Hepatocyte (in vitro differentiated cells): ENCODE results near the gene TPK1. TPM values are rescaled to one million over a fixed set of nuclear protein-coding genes. Genes with fewer than 3 reads are reported as not detected.

Source experiments
- DNase-seq: peaks from one replicate; pipeline ENCODE4 v3.0.0-alpha.2; 2016; ENCODE audit warnings: low spot score
- H2AFZ ChIP-seq: fragments of 200-600 bp; sonication (generic); 2 replicates; pipeline ENCODE4 v1.6.0; 2016; ENCODE audit warnings: antibody characterized with exemption, mild to moderate bottlenecking
- H3K27ac ChIP-seq: fragments of 200-600 bp; sonication (generic); 2 replicates; pipeline ENCODE4 v1.5.1; 2016; ENCODE audit warnings: mild to moderate bottlenecking
- H3K27me3 ChIP-seq: fragments of 200-600 bp; sonication (generic); 2 replicates; pipeline ENCODE4 v1.6.1; 2016
- H3K36me3 ChIP-seq: fragments of 200-600 bp; sonication (generic); replicated peaks from 2 replicates; pipeline ENCODE4 v1.5.1; 2016; ENCODE audit warnings: low read depth; ENCODE audit not compliant: insufficient read depth
- H3K4me1 ChIP-seq: fragments of 200-600 bp; sonication (generic); 2 replicates; pipeline ENCODE4 v1.5.1; 2016; ENCODE audit warnings: mild to moderate bottlenecking, moderate library complexity; ENCODE audit not compliant: insufficient read depth
- H3K4me2 ChIP-seq: fragments of 200-600 bp; sonication (generic); 2 replicates; pipeline ENCODE4 v1.6.0; 2016
- H3K4me3 ChIP-seq: fragments of 200-600 bp; sonication (generic); 2 replicates; pipeline ENCODE4 v1.5.1; 2016; ENCODE audit warnings: mild to moderate bottlenecking
- H3K79me2 ChIP-seq: fragments of 200-600 bp; sonication (generic); 2 replicates; pipeline ENCODE4 v1.6.0; 2017; ENCODE audit warnings: mild to moderate bottlenecking
- H3K9me2 ChIP-seq: fragments of 200-600 bp; sonication (generic); replicated peaks from 2 replicates; pipeline ENCODE4 v1.6.0; 2017; ENCODE audit warnings: mild to moderate bottlenecking; ENCODE audit not compliant: insufficient read depth
- H3K9me3 ChIP-seq: fragments of 200-600 bp; sonication (generic); 2 replicates; pipeline ENCODE4 v1.5.1; 2016; ENCODE audit warnings: low read depth, mild to moderate bottlenecking
- H4K20me1 ChIP-seq: fragments of 200-600 bp; sonication (generic); 2 replicates; pipeline ENCODE4 v1.6.0; 2016; ENCODE audit warnings: mild to moderate bottlenecking; ENCODE audit not compliant: insufficient read depth, poor library complexity, severe bottlenecking
- EZH2 ChIP-seq: fragments of 200-600 bp; sonication (generic); IDR thresholded peaks from 2 replicates; pipeline ENCODE4 v1.6.1; 2016; ENCODE audit warnings: antibody characterized with exemption, mild to moderate bottlenecking, borderline replicate concordance
- EZH2phosphoT487 ChIP-seq: fragments of 200-600 bp; sonication (generic); IDR thresholded peaks from one replicate; pipeline ENCODE4 v1.6.1; 2018; ENCODE audit warnings: antibody characterized with exemption, mild to moderate bottlenecking, low read depth, moderate library complexity; ENCODE audit not compliant: unreplicated experiment, severe bottlenecking
- WGBS: methylation state at CpG from one replicate; pipeline ENCODE4 v1.1.6; 2016; ENCODE audit warnings: low lambda C conversion rate; ENCODE audit errors: missing lambda C conversion rate; 5-methylcytosine and 5-hydroxymethylcytosine counted together
- polyA plus RNA-seq: library from polyadenylated mRNA; unstranded; fragments of >200 nt; fragmentation: Nextera tagmentation; extraction: Ambion mirVana; gene quantifications from 2 replicates; pipeline ENCODE4 v1.2.1, GENCODE V29; 2016
- total RNA-seq: library from RNA; depleted of rRNA; stranded (reverse); fragments of >200 nt; gene quantifications from 2 replicates; pipeline ENCODE4 v1.2.3, GENCODE V29; 2014
- TF ChIP-seq, protein P1 (sequence below): fragments of 200-600 bp; sonication (generic); IDR thresholded peaks from 2 replicates; pipeline ENCODE4 v1.5.1; 2016; ENCODE audit warnings: antibody characterized with exemption, mild to moderate bottlenecking; ENCODE audit not compliant: poor library complexity

TPK1 gene
- total and polyA plus RNA-seq, 2 experiments from 2014 or later, result 8.7 to 9.7 TPM

- Histone ChIP-seq H3K9me2 (no peaks in the 10 kb centered on the region), H4K20me1 (no peaks in the 10 kb centered on the region), H3K79me2 (no peaks in the 10 kb centered on the region), H3K27ac (no peak overlapping the region), H3K9me3 (no peaks in the 10 kb centered on the region), H3K27me3 (no peaks in the 10 kb centered on the region), H3K36me3 (no peaks in the 10 kb centered on the region), H2AFZ (no peak overlapping the region), H3K4me3 (no peak overlapping the region), H3K4me1 (no peaks in the 10 kb centered on the region), H3K4me2 (no peak overlapping the region)
- no peak for TF ChIP-seq EZH2
- no peak for TF ChIP-seq EZH2phosphoT487
- TF ChIP-seq, protein P1, sequence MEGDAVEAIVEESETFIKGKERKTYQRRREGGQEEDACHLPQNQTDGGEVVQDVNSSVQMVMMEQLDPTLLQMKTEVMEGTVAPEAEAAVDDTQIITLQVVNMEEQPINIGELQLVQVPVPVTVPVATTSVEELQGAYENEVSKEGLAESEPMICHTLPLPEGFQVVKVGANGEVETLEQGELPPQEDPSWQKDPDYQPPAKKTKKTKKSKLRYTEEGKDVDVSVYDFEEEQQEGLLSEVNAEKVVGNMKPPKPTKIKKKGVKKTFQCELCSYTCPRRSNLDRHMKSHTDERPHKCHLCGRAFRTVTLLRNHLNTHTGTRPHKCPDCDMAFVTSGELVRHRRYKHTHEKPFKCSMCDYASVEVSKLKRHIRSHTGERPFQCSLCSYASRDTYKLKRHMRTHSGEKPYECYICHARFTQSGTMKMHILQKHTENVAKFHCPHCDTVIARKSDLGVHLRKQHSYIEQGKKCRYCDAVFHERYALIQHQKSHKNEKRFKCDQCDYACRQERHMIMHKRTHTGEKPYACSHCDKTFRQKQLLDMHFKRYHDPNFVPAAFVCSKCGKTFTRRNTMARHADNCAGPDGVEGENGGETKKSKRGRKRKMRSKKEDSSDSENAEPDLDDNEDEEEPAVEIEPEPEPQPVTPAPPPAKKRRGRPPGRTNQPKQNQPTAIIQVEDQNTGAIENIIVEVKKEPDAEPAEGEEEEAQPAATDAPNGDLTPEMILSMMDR, result no peak
- DNase-seq, result no peak
- whole genome bisulfite sequencing, result 83% methylated on average over 1 of the region's 1 CpG
Observed at GRCh38 chr7:144848078-144848477, 12.2 kb upstream of the TPK1 start.

GRCh38 chr7:144842377-144842851, 6.6 kb upstream of the TPK1 start:
- H3K4me1 ChIP-seq, result no peaks in the 10 kb centered on the region
- TF ChIP-seq EZH2phosphoT487 (no peak), EZH2 (no peak)
- TF ChIP-seq, protein P1, result no peak
- 44% methylated on average over 6 of the region's 6 CpGs for whole genome bisulfite sequencing
- no peaks in the 10 kb centered on the region for H4K20me1 ChIP-seq
- no peaks in the 10 kb centered on the region for H3K79me2 ChIP-seq
- DNase-seq, result peak; percentile 40
- H3K4me2 ChIP-seq, result no peak overlapping the region
- H3K27ac ChIP-seq, result peak overlapping the region; percentile 5
- H3K9me3 ChIP-seq, result no peaks in the 10 kb centered on the region
- no peak overlapping the region for H2AFZ ChIP-seq
- H3K4me3 ChIP-seq, result no peak overlapping the region
- no peaks in the 10 kb centered on the region for H3K36me3 ChIP-seq
- no peaks in the 10 kb centered on the region for H3K27me3 ChIP-seq
- no peaks in the 10 kb centered on the region for H3K9me2 ChIP-seq

GRCh38 chr7:144836545-144836842, 641 bp upstream of the TPK1 start:
- H3K79me2 ChIP-seq, result no peaks in the 10 kb centered on the region
- peak overlapping the region; percentile 73 for H3K4me3 ChIP-seq
- TF ChIP-seq EZH2 (no peak), EZH2phosphoT487 (no peak)
- TF ChIP-seq, protein P1, result no peak
- 97% methylated on average over 12 of the region's 12 CpGs for WGBS
- H3K4me1 ChIP-seq, result no peaks in the 10 kb centered on the region
- H3K27ac ChIP-seq, result peak overlapping the region; percentile 93
- no peaks in the 10 kb centered on the region for H3K9me3 ChIP-seq
- peak overlapping the region; percentile 90 for H3K4me2 ChIP-seq
- DNase-seq, result no peak
- no peaks in the 10 kb centered on the region for H4K20me1 ChIP-seq
- no peaks in the 10 kb centered on the region for H3K9me2 ChIP-seq
- H3K36me3 ChIP-seq, result no peaks in the 10 kb centered on the region
- no peaks in the 10 kb centered on the region for H3K27me3 ChIP-seq
- peak overlapping the region; percentile 75 for H2AFZ ChIP-seq

GRCh38 chr7:144835155-144835611, 670 bp downstream of the TPK1 start:
- H3K27ac ChIP-seq, result peak overlapping the region; percentile 93
- WGBS, result 1% methylated on average over 25 of the region's 25 CpGs
- TF ChIP-seq, protein P1, result no peak
- TF ChIP-seq EZH2 (no peak), EZH2phosphoT487 (no peak)
- H3K9me3 ChIP-seq, result no peaks in the 10 kb centered on the region
- H3K9me2 ChIP-seq, result no peaks in the 10 kb centered on the region
- no peaks in the 10 kb centered on the region for H3K79me2 ChIP-seq
- no peaks in the 10 kb centered on the region for H3K4me1 ChIP-seq
- peak; percentile 42 for DNase-seq
- H3K4me2 ChIP-seq, result peak overlapping the region; percentile 90
- H4K20me1 ChIP-seq, result no peaks in the 10 kb centered on the region
- peak overlapping the region; percentile 73 for H3K4me3 ChIP-seq
- no peaks in the 10 kb centered on the region for H3K36me3 ChIP-seq
- H3K27me3 ChIP-seq, result no peaks in the 10 kb centered on the region
- H2AFZ ChIP-seq, result peak overlapping the region; percentile 93
